ENCODE data around the gene PHF12. TPM values are rescaled to one million over a fixed set of nuclear protein-coding genes. Genes with fewer than 3 reads are reported as not detected.

Gene PHF12
- total and polyA plus RNA-seq, 2 of the 4 experiments (the other 2 are of a cell fraction): 24.4 to 25.6 TPM

DNA sequence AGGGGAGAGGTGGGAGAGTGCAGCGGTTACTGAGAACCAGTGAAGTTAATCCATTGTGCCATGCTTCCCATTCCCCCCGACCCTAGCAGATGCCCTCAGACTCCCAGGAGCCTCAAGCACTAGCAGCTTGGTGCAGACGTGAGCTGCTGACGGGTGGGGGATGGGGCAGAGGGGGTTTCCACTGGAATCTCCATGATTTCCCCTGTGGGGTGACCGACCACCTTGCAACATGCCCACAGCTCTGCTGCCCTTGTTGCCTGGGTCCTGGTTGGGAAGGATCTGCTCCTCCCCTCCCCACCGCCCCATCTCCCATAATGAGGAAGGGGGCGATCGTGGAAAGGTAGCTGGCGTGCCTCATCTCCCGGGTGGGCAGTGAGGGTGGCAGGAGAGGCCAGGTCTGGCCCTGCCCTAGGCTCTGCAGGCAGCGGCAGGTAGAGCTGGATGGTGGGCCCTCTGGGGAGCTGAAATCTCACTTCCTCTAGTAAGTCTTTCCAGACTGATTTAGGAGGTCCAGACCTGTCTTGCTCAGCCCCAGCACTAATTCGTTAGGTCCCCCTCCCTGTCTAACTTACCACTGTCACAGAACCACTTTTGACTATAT, 63.3 kb downstream of the PHF12 start:
- Histone ChIP-seq H3K9ac (ENCODE audit: low read depth, low read length) (no peak overlapping the region), H3K4ac (ENCODE audit: low read depth, low read length) (no peak overlapping the region), H3K4me3 (ENCODE audit: insufficient read depth, low read depth, low read length) (no peak overlapping the region), H2AFZ (replicated peaks; ENCODE audit: low read length, poor library complexity) (no peak overlapping the region), H2BK20ac (ENCODE audit: low read depth, low read length) (no peak overlapping the region), H3K4me1 (ENCODE audit: control insufficient read depth, insufficient read depth, low read length) (no peaks in the 10 kb centered on the region), H3K9me3 (ENCODE audit: control insufficient read depth, insufficient read depth, low read length) (no peaks in the 10 kb centered on the region), H3K27ac (ENCODE audit: insufficient read depth, low read length) (no peak overlapping the region), H2BK15ac (ENCODE audit: low read depth, low read length) (no peak overlapping the region), H4K91ac (ENCODE audit: insufficient read depth, low read depth, low read length) (no peak overlapping the region), H4K5ac (ENCODE audit: low read depth, low read length) (no peak overlapping the region), H3K18ac (ENCODE audit: low read depth, low read length) (no peak overlapping the region), H3K9me1 (ENCODE audit: insufficient read depth, low read length) (peaks cover 7% of the 10 kb centered on the region), H2AK9ac (replicated peaks; ENCODE audit: low read depth, low read length, poor library complexity) (no peak overlapping the region), H3K27me3 (ENCODE audit: control insufficient read depth, insufficient read depth, low read length) (no peaks in the 10 kb centered on the region), H3K36me3 (ENCODE audit: control insufficient read depth, insufficient read depth, low read length) (peaks cover 40% of the 10 kb centered on the region), H2AK5ac (ENCODE audit: low read depth, low read length) (no peak overlapping the region), H2BK120ac (ENCODE audit: low read depth, low read length) (no peak overlapping the region), H3K4me2 (ENCODE audit: low read depth, low read length) (no peak overlapping the region), H3K79me1 (ENCODE audit: low read depth in 1 of 2, low read length in 2 of 2) (peaks cover 7 to 17% of the 10 kb centered on the region in 2 experiments), H4K20me1 (ENCODE audit: insufficient read depth, low read length) (peaks cover 20% of the 10 kb centered on the region; the same call in 1 of the 2 replicates), H3K23ac (ENCODE audit: low read depth, low read length) (no peak overlapping the region), H2BK5ac (ENCODE audit: low read depth, low read length, poor library complexity, severe bottlenecking) (no peak overlapping the region), H3K14ac (replicated peaks; ENCODE audit: low read depth, low read length) (no peak overlapping the region), H4K8ac (ENCODE audit: low read depth in 2 of 2, low read length in 2 of 2) (no peak overlapping the region), H3K56ac (ENCODE audit: extremely low read depth, insufficient read depth, low read length) (no peak overlapping the region)
- in situ Hi-C loops (cut with MboI; ENCODE audit: low sequenced_read_pairs) (no loop called here), intact Hi-C loops (cut with micrococcal nuclease) (no loop called here), dilution Hi-C loops (cut with HindIII; ENCODE audit: low sequenced_read_pairs, unreplicated experiment) (no loop called here)
- POLR2A ChIA-PET (ENCODE audit: unreplicated experiment): no interaction called here
- CTCF ChIA-PET: no interaction called here
- no TSS peak for BruUV-seq (replicated peaks)
- DNase-seq (no peak), ATAC-seq (ENCODE audit: low read depth) (no peak)
- no peak for TF ChIP-seq CEBPB (IDR thresholded peaks at IDR 0.05; ENCODE audit: low read depth, low read length)
- no peak for TF ChIP-seq RFX5 (IDR thresholded peaks at IDR 0.05; ENCODE audit: low read depth, low read length)
- TF ChIP-seq, protein P1, sequence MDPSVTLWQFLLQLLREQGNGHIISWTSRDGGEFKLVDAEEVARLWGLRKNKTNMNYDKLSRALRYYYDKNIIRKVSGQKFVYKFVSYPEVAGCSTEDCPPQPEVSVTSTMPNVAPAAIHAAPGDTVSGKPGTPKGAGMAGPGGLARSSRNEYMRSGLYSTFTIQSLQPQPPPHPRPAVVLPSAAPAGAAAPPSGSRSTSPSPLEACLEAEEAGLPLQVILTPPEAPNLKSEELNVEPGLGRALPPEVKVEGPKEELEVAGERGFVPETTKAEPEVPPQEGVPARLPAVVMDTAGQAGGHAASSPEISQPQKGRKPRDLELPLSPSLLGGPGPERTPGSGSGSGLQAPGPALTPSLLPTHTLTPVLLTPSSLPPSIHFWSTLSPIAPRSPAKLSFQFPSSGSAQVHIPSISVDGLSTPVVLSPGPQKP (IDR thresholded peaks at IDR 0.05; ENCODE audit: borderline replicate concordance, low read depth, low read length): no peak
- TF ChIP-seq FOS (IDR thresholded peaks at IDR 0.05; ENCODE audit: low read depth, low read length): no peak
- TF ChIP-seq MAFK (IDR thresholded peaks at IDR 0.05; ENCODE audit: low read depth, low read length): no peak
- TF ChIP-seq MXI1 (IDR thresholded peaks at IDR 0.05; ENCODE audit: borderline replicate concordance, low read depth, low read length): no peak
- TF ChIP-seq, protein P2, sequence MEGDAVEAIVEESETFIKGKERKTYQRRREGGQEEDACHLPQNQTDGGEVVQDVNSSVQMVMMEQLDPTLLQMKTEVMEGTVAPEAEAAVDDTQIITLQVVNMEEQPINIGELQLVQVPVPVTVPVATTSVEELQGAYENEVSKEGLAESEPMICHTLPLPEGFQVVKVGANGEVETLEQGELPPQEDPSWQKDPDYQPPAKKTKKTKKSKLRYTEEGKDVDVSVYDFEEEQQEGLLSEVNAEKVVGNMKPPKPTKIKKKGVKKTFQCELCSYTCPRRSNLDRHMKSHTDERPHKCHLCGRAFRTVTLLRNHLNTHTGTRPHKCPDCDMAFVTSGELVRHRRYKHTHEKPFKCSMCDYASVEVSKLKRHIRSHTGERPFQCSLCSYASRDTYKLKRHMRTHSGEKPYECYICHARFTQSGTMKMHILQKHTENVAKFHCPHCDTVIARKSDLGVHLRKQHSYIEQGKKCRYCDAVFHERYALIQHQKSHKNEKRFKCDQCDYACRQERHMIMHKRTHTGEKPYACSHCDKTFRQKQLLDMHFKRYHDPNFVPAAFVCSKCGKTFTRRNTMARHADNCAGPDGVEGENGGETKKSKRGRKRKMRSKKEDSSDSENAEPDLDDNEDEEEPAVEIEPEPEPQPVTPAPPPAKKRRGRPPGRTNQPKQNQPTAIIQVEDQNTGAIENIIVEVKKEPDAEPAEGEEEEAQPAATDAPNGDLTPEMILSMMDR (conservative IDR thresholded peaks at IDR 0.05; ENCODE audit: low read depth, low read length): no peak
- no peak for TF ChIP-seq BHLHE40 (IDR thresholded peaks at IDR 0.05; ENCODE audit: low read depth, low read length)
- TF ChIP-seq NFE2L2 (IDR thresholded peaks at IDR 0.05; ENCODE audit: low read depth, low read length): no peak
- no peak for TF ChIP-seq RCOR1 (IDR thresholded peaks at IDR 0.05; ENCODE audit: insufficient replicate concordance, low read length)
- TF ChIP-seq POLR2A (IDR thresholded peaks at IDR 0.05; ENCODE audit: low read depth, low read length): no peak
- TF ChIP-seq RAD21 (IDR thresholded peaks at IDR 0.05; ENCODE audit: low read length): no peak
- TF ChIP-seq MAZ (IDR thresholded peaks at IDR 0.05; ENCODE audit: borderline replicate concordance, low read depth, low read length): no peak
- no CpG with 5 or more reads among the region's 12 CpGs for WGBS, 2 experiments (ENCODE audit: extremely low coverage in 2 of 2, insufficient read length in 1 of 2)
